AG04450 (cell line): ENCODE data around the gene ANKRD65. TPM values are rescaled to one million over a fixed set of nuclear protein-coding genes. Genes with fewer than 3 reads are reported as not detected.

Experiments
- CTCF ChIA-PET: fragments of 300-600, 350-600 bp; formaldehyde crosslinking; extraction: SDS; loops from one replicate; lab custom pipeline; 2022; ENCODE audit warnings: antibody characterized with exemption, inconsistent platforms; lab: Charles Lee
- POLR2A ChIA-PET: fragments of 350-600 bp; formaldehyde crosslinking; extraction: SDS; loops from one replicate; lab custom pipeline; 2021; ENCODE audit warnings: antibody characterized with exemption, inconsistent platforms; lab: Yijun Ruan, JAX
- DNase-seq: peaks from one replicate; pipeline ENCODE4 v3.0.0-alpha.2; 2011; ENCODE audit warnings: low read depth, low spot score
- H3K27ac ChIP-seq: one replicate; pipeline ENCODE4 v1.5.1; 2012; ENCODE audit warnings: low read depth, low read length, control low read depth
- H3K27me3 ChIP-seq: one replicate; pipeline ENCODE4 v1.6.0; 2012; ENCODE audit warnings: low read length; ENCODE audit not compliant: control insufficient read depth, insufficient read depth
- H3K4me3 ChIP-seq: 2 replicates; pipeline ENCODE4 v1.5.1; 2011; ENCODE audit warnings: mild to moderate bottlenecking, low read depth, low read length, control low read depth
- H3K9me3 ChIP-seq: 2 replicates; pipeline ENCODE4 v1.5.1; 2012; ENCODE audit warnings: low read length; ENCODE audit not compliant: control insufficient read depth, insufficient read depth
- polyA plus RNA-seq: library from polyadenylated mRNA; depleted of rRNA; stranded (reverse); fragments of >200 nt; gene quantifications from 2 replicates; pipeline ENCODE4 v1.2.3, GENCODE V29; 2011
- TF ChIP-seq, protein P1 (sequence below): IDR thresholded peaks from 2 replicates; pipeline ENCODE4 v1.5.1; 2011; ENCODE audit warnings: low read depth, low read length, control low read depth, inconsistent platforms

The ANKRD65 gene
- polyA plus RNA-seq, 1 experiment, result 0.16 TPM

DNA sequence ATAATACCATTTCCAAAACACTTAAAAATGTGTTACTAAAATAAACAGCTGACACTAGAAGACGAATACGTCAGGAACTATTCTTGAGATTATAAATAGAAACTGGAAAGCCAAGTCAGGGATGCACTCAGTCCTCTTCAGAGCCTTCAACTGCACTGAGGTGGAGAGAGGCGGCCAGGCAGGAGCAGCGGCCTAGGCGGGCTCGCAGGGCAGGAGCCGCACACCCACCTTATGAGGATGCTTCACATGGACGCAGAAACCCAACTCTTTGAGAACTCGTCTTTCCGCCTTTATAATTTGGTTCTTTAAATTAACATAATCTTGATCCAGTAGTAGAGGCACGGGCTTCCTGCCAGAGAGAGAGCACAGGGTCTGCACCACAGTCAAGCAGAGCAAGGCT lies 25.9 kb downstream of the ANKRD65 start:
- CTCF ChIA-PET, result interaction anchor here (1.4 kb wide), 1 partner anchor 24 kb away, joined by 5 read pairs; no protein-coding TSS in a partner anchor
- Histone ChIP-seq H3K4me3 (no peak overlapping the region), H3K9me3 (no peaks in the 10 kb centered on the region; the same call in 1 of the 2 replicates), H3K27me3 (no peaks in the 10 kb centered on the region), H3K27ac (no peak overlapping the region)
- TF ChIP-seq, protein P1, sequence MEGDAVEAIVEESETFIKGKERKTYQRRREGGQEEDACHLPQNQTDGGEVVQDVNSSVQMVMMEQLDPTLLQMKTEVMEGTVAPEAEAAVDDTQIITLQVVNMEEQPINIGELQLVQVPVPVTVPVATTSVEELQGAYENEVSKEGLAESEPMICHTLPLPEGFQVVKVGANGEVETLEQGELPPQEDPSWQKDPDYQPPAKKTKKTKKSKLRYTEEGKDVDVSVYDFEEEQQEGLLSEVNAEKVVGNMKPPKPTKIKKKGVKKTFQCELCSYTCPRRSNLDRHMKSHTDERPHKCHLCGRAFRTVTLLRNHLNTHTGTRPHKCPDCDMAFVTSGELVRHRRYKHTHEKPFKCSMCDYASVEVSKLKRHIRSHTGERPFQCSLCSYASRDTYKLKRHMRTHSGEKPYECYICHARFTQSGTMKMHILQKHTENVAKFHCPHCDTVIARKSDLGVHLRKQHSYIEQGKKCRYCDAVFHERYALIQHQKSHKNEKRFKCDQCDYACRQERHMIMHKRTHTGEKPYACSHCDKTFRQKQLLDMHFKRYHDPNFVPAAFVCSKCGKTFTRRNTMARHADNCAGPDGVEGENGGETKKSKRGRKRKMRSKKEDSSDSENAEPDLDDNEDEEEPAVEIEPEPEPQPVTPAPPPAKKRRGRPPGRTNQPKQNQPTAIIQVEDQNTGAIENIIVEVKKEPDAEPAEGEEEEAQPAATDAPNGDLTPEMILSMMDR, result no peak
- POLR2A ChIA-PET, result no interaction called here
- DNase-seq, result no peak

- CTCF ChIA-PET, result interaction anchor here (1.4 kb wide), 1 partner anchor 22 kb away, joined by 5 read pairs; no protein-coding TSS in a partner anchor
- H3K27ac ChIP-seq, result no peak overlapping the region
- H3K9me3 ChIP-seq, result no peaks in the 10 kb centered on the region; the same call in 1 of the 2 replicates
- no peaks in the 10 kb centered on the region for H3K27me3 ChIP-seq
- DNase-seq, result no peak
- POLR2A ChIA-PET, result no interaction called here
- TF ChIP-seq, protein P1, result no peak
- H3K4me3 ChIP-seq, result no peak overlapping the region
These were observed 27.0 kb downstream of the ANKRD65 start for GRCh38 chr1:1394116-1394515.

- Histone ChIP-seq H3K4me3 (no peak overlapping the region), H3K27me3 (no peaks in the 10 kb centered on the region), H3K9me3 (no peaks in the 10 kb centered on the region; the same call in 1 of the 2 replicates), H3K27ac (no peak overlapping the region)
- no peak for DNase-seq
- ChIA-PET POLR2A (no interaction called here), CTCF (no interaction called here)
- TF ChIP-seq, protein P1, result no peak
These were observed 27.6 kb downstream of the ANKRD65 start for GRCh38 chr1:1393428-1393827.

GRCh38 chr1:1393014-1393413 lies 28.1 kb downstream of the ANKRD65 start:
- DNase-seq, result no peak

DNA sequence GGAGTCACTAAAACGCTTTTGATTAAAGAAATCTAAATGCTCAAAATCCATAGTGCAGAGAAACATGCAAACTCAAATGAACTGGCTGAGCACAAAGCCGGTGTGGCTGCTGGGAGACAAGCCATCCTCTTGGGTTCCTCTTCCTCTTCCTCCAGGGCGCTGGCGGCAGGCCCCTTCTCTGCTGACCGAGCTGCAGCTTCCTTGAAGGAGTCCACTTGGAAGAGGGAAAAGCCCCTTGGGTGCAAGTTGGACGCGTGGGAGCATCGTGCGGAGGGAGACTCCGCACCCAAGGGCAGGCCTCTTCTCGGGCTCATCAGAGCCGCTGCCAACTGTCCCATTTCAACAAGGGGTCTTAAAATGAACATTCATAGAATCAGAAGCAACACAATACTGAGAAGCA lies 29.9 kb downstream of the ANKRD65 start:
- H3K4me3 ChIP-seq, result no peak overlapping the region
- H3K9me3 ChIP-seq, result no peaks in the 10 kb centered on the region; the same call in 1 of the 2 replicates
- ChIA-PET CTCF (interaction anchor here (1.0 to 1.2 kb wide), 2 partner anchors 19 to 20 kb away, joined by 3 read pairs; no protein-coding TSS in a partner anchor), POLR2A (no interaction called here)
- DNase-seq, result no peak
- H3K27ac ChIP-seq, result no peak overlapping the region
- H3K27me3 ChIP-seq, result no peaks in the 10 kb centered on the region
- TF ChIP-seq, protein P1, result no peak

More at GRCh38 chr1:1393014-1393413, 28.1 kb downstream of the ANKRD65 start:
- no peaks in the 10 kb centered on the region; the same call in 1 of the 2 replicates for H3K9me3 ChIP-seq
- no peak overlapping the region for H3K4me3 ChIP-seq
- TF ChIP-seq, protein P1, result no peak
- no peak overlapping the region for H3K27ac ChIP-seq
- no peaks in the 10 kb centered on the region for H3K27me3 ChIP-seq
- CTCF ChIA-PET, result no interaction called here
- POLR2A ChIA-PET, result no interaction called here
